ENCODE measurements around the gene AP3M1.
A peak's percentile ranks its signal among the peaks of the same experiment; 100 is the strongest.
"Not testable (repeated sequence)": the region's sequence is repeated elsewhere in the genome, so short reads cannot be mapped to it uniquely, and the experiment has no call there.

AP3M1 gene

DNA sequence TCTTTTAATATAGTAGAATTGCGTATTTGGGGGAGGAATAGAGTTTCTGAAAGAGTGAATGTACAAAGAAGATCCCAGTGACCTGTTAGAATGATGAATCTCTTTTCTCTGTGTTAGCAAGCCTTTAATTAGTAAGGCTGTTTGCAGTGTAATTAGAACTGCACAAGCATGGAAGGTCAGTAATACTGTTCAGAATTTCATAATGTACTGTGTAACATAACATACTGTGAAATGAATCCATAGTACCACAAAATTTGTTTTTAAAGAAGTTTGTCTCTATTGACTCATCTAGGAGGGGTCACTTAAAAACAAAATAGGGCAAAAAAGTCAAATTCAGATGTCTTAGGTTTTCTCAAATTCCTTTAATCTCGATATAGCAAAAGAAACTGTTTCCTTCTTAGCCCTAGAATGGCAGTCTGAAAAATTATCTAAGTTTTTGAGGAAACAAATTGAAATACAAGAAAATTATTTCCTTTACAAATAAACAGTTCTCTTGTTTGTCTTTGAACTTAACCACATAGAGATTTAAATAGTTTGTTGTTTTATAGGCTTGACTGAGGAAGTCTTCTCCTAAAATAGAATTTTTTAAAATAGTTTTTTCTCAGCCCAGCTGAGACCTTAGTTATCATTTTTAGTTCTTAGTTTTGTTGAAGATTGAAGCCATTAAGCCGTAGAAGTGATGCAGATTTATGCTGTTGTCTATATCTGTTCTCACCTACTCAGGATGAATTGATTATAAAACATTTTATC lies 12.9 kb upstream of the AP3M1 start:
- no peak for DNase-seq (ENCODE audit: low read depth in 2 of 2)

DNA sequence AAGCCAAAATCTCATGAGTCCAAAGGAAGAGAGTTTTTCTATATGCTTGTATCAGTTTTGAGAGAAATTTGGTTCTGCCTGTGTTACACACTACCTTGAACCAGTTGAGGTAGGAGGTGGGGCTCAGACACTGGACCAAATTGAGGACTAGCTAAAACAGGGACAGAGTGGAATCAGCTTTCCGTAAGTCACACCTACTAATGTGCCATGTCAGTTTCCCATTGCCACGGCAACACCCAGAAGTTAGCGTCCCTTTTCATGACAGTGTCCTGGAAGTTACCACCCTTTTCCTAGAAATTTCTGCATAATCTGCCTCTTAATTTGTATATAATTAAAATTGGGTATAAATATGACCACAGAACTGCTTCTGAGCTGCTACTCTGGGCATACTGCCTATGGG lies 9.4 kb upstream of the AP3M1 start:
- DNase-seq (ENCODE audit: low read depth in 2 of 2) = no peak

DNA sequence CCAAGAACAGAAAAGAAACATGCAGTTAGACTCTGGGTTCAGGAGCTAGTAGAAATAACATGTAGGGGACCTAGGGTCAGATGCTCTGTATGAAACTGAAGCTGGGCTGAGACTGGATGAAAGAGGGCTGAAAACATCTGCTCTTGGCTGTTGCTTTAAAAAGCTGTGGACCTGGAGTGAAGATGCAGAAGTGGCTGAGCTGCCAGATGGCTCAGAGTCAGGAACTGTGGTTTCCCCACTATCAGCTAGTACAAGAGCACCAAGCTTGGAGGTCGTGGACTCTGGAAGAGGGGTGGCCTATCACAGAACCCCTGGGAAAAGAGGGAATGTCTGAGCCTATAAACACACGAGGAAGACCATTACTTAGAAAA lies 6.3 kb upstream of the AP3M1 start:
- no peak for DNase-seq (ENCODE audit: low read depth in 2 of 2)

DNA sequence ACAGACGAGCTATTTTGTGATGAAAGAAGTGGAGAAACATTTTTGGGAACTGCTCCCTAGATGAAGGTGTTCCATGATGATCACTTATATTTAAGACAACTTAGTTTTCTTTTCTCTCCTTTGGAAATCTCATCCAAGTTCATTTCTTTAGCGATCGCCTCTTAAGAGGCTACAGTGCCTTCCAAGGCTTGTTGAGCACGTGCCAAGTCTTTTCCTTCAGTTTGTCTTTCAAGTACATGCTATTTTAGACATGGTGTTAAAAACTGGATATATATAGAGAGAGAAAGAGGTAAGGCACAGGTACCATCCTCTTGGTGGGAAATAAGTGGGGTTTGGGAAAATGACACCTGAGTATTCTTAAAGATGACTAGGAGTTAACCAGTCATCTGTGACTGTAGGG lies 3.0 kb upstream of the AP3M1 start:
- no peak for DNase-seq (ENCODE audit: low read depth in 2 of 2)

DNA sequence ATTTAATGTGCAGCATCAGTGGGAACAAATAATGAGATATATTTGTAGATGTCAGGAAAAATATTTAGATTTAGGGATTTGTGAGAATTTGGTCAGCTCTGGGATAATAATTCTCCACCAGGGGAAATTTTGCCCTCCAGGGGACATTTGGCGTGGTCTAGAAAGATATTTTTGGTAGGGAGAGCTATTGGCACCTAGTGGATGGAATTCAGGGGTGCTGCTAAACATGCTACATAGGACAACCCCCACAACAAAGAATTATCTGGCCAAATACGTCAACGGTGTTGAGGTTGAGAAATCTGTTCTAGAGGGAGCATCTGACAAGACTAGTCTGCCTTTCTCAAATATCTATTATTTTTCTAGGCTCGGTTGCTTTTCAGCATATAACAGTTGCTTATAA lies 2.5 kb upstream of the AP3M1 start:
- DNase-seq (ENCODE audit: low read depth in 2 of 2) = no peak

DNA sequence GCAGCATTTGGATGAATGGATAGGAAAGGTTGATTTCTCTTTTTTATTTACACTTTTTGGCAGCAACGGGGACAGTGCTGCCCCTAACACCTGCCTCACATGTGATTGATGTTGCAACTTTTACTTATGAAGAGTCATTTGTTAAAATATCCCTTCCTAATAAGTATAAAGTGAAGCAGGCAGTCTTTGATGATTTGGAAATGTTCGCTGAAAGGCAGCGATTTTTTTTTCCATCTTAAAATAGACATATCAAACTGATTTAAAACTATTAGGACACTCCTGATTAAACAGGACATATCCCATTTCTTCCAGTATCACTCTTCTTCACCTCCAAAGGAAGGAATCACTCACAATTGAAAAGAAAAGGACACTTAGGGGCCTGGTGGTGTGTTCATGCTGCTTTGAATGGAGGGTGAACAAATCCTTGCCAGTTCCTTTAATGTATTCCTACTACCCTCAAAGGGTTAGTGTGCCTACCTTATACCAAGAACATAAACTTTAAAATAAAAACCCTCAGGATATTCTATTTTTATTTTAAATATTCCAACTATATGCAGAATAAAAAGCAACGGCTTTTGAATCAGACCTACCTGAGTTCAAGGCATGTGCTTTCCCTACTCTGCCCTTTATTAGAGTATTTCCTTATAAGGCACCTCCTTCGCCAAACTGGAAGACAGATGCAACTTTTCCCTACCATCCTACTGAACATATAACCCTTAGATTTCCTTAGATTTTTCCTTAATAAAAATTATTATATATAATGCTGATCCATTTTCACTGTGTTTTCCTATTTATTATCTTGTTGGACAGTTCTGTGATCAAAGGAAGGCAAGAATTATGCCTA lies 1.5 kb upstream of the AP3M1 start:
- no peak for DNase-seq (ENCODE audit: low read depth in 2 of 2)

DNA sequence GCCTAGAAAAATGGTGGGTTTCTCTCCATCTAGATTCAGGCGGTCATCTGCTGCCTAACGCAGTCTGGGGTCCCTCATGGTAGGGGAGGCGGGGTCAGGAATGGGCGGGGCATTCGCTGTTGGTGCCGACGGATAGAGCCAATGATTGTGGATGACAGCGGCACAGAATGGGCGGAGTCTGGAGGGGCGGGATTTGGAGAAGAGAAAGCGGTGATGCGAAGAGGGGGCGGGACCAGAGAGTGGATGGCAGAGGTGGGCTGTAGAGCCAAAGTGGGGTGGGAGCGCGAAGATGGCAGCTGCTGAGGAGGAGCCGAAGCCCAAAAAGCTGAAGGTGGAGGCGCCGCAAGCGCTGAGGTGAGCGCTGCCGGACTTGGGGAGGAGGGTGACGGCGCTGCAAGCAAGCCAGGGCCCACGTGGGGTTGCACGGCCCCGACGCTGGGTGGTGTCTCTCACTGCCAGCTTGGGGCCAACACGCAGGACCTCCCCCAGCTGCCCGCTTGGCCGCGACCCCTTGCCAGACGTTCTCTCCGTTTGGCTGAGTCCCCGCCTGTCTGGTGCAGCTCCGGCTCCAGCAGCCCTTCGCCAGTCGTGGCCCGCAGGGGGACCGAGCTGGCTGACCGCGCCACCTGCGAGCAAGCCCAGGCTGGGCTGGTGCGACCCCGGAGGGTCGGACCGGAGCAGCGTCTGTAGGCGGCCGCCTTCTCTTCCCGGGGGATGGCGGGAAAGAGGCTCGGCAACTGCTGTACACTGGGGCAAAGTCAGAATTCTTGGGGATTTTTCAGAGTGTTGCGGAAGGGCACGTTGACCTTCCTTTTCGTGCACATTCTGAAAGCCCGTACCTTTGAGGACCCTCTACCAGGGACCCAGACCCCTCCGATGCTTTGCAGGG lies 606 bp upstream of the AP3M1 start, which contains the start of gene ADK:
ADK (plus strand) TSS at position 232 of the 889 bp plus-strand sequence; CDS start at position 290, 58 bp downstream.
- DNase-seq (ENCODE audit: low read depth in 2 of 2) = peak; percentile 99 to 100

DNA sequence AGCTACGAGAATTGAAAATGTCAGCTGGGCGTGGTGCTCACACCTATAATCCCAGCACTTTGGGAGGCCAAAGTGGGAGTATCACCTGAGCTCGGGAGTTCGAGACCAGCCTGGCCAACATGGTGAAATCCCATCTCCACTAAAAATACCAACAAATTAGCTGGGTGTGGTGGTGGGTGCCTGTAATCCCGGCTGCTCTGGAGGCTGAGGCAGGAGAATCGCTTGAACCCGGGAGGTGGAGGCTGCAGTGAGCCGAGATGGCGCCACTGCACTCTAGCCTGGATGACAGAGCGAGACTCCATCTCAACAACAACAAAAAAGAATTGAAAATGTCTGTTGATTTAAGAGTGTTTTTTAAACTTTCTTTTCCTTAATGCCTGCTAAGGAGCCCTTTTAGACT lies 3.6 kb downstream of the AP3M1 start:
- DNase-seq (ENCODE audit: low read depth in 2 of 2) = not testable (repeated sequence)

DNA sequence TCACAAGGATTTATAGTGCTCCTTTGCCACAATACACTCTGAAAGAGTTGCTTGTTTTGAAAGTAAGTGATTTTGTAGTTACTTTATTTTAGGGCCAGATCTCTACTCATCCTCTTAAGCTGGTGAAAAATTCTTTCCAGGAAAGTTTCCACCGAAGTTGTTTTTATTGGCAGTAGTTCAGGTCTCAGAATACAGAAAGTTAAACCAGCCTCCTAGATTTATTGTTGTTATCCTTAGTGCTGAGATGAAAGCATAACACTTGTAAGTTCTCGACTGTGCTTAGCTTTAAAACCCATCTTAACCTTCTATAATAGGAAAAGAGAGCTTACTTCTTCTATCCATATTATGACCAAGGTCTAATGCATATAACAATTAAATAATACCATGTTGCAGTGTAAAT lies 5.5 kb downstream of the AP3M1 start:
- DNase-seq (ENCODE audit: low read depth in 2 of 2) = no peak

DNA sequence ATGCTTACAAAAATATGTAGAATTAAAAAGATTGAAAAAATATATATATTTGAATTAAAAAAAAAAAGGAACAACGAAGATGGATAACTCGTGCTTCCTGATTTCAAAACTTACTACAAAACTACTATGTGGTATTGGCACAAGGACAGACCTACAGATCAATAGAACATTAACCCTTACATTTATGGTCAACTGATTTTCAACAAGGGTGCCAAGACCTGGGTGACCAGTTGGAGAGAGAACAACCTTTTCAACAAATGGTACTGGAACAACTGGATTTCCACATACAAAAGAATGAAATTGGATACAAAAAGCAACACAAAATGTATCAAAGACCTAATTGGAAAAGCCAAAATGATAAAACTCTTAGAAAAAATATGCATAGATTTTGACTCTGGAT lies 10.1 kb downstream of the AP3M1 start:
- no peak for DNase-seq (ENCODE audit: low read depth in 2 of 2)

DNA sequence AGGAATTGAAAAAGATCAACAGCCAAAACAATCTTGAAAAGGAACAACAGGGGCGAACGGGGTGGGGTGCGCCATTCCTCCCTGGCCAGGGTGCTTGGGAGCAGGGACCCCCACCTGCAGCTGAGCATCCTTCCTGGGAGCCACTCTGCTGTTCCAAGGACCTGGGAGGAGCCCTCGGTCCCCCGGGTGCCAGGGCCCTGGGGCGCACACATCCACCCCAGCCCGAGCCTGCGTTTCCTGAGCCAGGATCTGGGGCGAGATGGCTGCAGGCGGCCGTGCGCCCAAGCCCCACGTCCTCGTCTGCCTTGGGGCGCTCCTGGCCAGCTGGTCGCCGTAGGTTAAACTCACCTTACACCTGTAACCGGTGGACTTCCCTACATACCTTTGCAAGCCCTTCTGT lies 10.6 kb downstream of the AP3M1 start:
- no peak for DNase-seq (ENCODE audit: low read depth in 2 of 2)

DNA sequence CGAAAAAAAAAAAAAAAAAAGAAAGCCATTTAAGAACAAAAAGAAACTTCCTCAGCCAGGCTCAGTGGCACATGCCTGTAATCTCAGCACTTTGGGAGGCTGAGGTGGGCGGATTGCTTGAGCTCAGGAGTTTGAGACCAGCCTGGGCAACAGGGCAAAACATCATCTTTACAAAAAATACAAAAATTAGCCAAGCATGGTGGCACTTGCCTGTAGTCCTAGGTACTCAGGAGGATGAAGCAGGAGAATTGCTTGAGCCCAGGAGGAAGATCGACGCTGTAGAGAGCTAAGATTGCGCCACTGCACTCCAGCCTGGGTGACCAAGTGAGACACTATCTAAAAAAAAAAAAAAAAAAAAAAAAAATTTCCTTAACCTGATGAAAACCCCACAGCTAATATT lies 12.0 kb downstream of the AP3M1 start:
- not testable (repeated sequence) for DNase-seq (ENCODE audit: low read depth in 2 of 2)

DNA sequence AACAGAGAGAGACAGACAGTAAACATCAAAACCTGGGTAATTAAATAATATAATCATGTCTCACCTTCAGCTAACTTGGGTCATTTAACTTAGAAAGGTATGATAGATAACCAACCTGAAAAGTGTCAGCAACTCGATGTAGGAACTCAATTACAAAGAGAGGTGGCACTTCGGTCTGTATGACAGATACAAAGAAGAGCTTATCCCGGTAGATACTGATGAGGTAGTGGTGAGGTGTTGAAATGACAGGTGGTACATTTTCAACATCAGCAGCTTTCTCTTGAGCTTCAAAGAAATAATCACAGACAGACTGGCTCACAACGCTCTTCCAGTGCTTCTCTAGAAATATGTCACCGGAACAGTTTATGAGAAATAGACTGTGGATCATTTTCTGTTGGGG lies 12.6 kb downstream of the AP3M1 start:
- DNase-seq (ENCODE audit: low read depth in 2 of 2) = no peak

DNA sequence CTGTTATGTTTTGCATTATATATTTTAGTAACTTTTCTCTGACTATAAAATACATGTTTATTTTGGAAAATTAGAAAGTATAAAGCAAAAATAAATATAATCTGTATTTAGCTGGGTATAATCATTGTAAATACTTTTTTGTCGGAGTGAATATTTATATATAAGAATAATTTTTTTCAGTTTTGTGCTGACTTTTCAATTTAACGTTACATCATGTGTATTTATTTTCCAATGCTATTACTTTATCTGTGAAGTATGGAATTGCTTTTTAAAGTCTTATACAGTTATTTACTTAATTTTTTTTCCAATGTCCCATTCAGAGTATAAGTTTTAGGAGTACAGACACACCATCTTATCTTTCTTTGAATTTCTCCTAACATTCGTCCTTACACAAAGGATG lies 15.2 kb downstream of the AP3M1 start:
- DNase-seq (ENCODE audit: low read depth in 2 of 2) = no peak

DNA sequence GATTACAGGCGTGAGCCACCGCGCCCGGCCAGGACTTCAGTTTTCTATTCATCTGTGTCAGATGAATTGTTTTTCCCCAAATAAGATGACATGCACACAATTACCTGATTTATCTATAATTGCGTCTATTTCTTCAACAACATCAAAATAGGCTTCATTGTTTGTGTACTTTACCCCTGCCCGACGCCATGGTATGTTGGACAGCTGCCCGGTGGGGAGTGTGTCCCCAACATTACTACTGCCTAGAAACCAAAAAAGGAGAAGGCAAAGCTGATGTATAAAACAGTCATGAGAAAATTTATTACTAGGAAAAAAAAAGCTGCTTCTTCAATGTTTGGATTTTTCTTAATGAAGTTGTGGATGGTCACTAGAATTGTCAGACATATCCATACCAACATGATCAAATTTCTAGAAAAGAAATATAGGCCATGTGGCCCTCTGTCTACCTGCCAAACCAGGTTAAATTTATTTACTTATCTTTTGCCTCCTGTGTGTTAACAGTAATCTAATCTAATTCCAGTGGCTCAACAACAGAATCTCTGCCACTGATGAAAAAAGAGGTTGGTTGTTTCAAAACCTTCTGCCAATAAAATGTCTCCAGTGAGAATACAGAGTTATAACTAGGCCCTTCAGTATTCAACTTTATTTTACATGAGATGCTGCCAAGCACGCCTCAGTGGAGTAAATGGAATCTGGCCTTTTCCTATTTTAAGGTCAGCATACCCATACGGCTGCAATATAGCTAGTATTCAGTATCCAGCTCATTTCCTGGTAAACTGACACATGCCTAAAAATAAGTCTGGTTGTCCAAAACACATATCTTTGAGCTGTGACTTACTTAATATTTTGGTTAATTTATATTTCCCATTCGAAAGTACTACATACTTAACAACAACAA lies 16.5 kb downstream of the AP3M1 start:
- DNase-seq (ENCODE audit: low read depth in 2 of 2) = no peak

DNA sequence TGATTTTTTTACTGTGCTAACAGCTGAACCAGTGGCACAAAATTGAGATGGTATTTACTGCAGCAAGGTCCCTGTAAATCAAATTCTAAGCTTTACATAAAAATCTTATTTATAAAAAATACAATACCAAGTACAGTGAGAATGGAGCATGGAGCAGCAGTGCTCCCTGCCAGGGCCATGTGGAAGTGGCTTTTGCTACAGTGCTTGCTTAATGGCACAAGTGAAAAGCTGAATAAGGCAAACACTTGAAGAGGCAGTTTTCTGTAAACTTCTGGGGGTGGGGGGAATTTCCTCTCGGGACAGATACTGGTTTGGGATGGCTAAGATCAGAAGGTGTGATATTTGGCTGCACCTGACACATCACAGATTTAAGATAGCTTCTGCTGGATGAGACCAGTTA lies 27.5 kb downstream of the AP3M1 start:
- no peak for DNase-seq (ENCODE audit: low read depth in 2 of 2)

DNA sequence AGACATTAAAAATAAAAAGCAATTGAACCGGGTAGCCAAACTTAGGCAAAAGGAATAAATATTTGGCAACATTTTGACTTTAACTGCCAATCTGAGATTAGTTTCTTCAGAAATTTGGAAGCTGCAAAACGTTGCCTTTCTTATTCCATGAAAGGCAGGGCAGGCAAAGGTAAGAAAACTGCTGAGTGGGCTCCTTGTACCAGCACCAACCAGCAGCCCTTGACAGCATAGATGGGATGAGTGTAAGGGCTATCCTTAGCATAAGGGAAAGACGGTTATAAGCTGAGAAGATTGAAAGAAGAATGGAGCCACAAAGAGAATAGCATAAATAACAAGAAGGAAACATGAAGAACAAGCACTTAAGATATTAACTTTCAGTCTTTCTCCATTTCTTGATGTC lies 28.6 kb downstream of the AP3M1 start:
- DNase-seq (ENCODE audit: low read depth in 2 of 2) = no peak

DNA sequence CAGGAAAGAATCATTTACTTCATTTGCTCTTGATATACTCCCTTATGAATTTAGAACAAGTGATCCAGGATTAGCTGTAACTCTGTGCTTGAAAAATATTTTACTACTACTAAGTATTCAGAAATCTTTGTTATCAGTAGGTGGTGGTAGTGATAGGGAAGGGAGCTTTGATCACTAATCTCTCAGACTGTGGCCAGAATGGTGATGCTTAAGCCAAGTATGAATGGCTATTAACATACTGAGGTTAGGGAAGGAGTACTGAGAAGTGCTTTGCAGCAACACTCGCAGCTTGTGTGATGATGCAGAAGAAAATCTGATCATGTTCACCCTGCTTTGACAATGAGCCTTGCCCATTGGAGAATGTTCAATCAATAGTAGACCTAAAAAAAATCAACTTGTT lies 29.3 kb downstream of the AP3M1 start:
- no peak for DNase-seq (ENCODE audit: low read depth in 2 of 2)

DNA sequence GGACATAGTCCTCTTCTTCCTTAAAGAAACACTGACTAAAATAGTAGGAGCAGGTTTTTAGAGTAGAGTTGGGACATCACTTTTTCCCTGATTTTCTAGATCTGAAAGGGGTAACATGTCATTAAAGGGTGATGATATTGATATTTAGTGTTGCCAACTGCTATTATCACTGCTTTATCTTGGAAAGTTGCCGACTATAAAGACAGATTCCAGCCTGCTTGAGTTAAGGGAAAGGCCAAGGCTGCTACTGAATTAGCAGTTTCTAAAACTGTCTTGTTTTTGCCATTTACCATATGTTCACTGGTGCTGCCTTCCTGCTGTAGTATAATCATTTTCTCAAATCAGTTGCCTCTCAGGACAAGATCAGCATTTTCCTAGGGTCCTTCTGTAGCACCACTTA lies 29.7 kb downstream of the AP3M1 start:
- no peak for DNase-seq (ENCODE audit: low read depth in 2 of 2)

DNA sequence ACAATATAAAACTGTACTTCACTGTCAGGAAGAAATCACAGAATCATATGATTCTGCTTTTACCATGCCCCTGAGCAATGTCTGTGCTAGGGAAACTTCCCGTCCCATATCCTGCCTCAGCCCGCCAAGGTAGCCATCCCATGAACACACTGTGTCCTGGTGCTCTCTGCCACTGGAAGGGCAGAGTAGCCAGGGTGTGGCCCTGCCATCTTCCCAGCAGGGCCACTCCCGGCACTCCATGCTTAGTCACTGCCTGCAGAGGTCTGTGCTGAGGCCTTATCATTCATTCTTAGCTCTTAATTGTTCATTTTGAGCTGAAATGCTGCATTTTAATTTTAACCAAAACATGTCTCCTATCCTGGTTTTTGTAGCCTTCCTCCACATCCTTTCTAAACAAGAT lies 31.8 kb downstream of the AP3M1 start:
- DNase-seq (ENCODE audit: low read depth in 2 of 2) = no peak

DNA sequence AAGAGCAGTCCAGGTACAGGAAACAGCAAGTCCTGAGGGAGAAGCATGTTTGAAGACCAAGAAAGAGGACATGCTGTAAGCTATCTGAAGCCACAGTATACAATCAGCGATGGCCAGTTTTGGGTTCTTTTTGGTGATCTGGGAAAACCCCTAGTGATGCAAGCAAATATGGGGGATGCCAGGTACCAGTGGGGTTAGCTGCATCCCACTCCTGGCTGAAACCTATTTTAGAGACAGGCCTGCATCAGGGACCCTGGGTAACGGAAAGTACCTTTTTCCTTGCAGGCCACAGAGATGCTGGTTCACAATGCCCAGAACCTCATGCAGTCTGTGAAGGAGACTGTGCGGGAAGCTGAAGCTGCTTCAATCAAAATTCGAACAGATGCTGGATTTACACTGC lies 32.9 kb downstream of the AP3M1 start:
- no peak for DNase-seq (ENCODE audit: low read depth in 2 of 2)

Measured in stimulated activated CD8-positive, alpha-beta memory T cell treated with anti-CD3 and anti-CD28 coated beads, Interleukin-7, amount 100 ng/mL, for 1 hour (primary cell).